ENCODE data around the gene IGSF8. TPM values are rescaled to one million over a fixed set of nuclear protein-coding genes. Genes with fewer than 3 reads are reported as not detected.

Gene IGSF8
- total and polyA plus RNA-seq, 2 donors = 12.5 to 28.1 TPM

GRCh38 chr1:160049101-160049500 is 49.3 kb downstream of the IGSF8 start:
- H3K4me3 ChIP-seq (ENCODE audit: low read depth, low read length) = no peak overlapping the region
- 85% methylated on average over 3 of the region's 3 CpGs for WGBS
- H3K27ac ChIP-seq (ENCODE audit: low read depth) = no peak overlapping the region
- H3K36me3 ChIP-seq (ENCODE audit: insufficient read depth) = no peaks in the 10 kb centered on the region
- no peak for DNase-seq (ENCODE audit: extremely low spot score)
- no peaks in the 10 kb centered on the region for H3K4me1 ChIP-seq (ENCODE audit: insufficient read depth)

- Histone ChIP-seq H3K4me3 (ENCODE audit: low read depth, low read length) (no peak overlapping the region), H3K36me3 (ENCODE audit: insufficient read depth) (no peaks in the 10 kb centered on the region), H3K27ac (ENCODE audit: low read depth) (no peak overlapping the region), H3K4me1 (ENCODE audit: insufficient read depth) (no peaks in the 10 kb centered on the region)
- no peak for DNase-seq (ENCODE audit: extremely low spot score)
Measured at GRCh38 chr1:160048335-160048734, 50.1 kb downstream of the IGSF8 start.

GRCh38 chr1:160047111-160047991 is 51.1 kb downstream of the IGSF8 start:
- H3K4me3 ChIP-seq (ENCODE audit: low read depth, low read length) = no peak overlapping the region
- H3K27ac ChIP-seq (ENCODE audit: low read depth) = no peak overlapping the region
- no peak for DNase-seq (ENCODE audit: extremely low spot score)
- 71% methylated on average over 9 of the region's 9 CpGs for WGBS
- no peaks in the 10 kb centered on the region for H3K4me1 ChIP-seq (ENCODE audit: insufficient read depth)
- H3K36me3 ChIP-seq (ENCODE audit: insufficient read depth) = no peaks in the 10 kb centered on the region

GRCh38 chr1:160046494-160047110 is 51.8 kb downstream of the IGSF8 start:
- WGBS = 4% methylated on average over 11 of the region's 11 CpGs
- DNase-seq (ENCODE audit: extremely low spot score) = no peak
- H3K27ac ChIP-seq (ENCODE audit: low read depth) = no peak overlapping the region
- no peaks in the 10 kb centered on the region for H3K4me1 ChIP-seq (ENCODE audit: insufficient read depth)
- H3K4me3 ChIP-seq (ENCODE audit: low read depth, low read length) = no peak overlapping the region
- no peaks in the 10 kb centered on the region for H3K36me3 ChIP-seq (ENCODE audit: insufficient read depth)

- WGBS = 68% methylated on average over 2 of the region's 2 CpGs
- no peak overlapping the region for H3K4me3 ChIP-seq (ENCODE audit: low read depth, low read length)
- H3K4me1 ChIP-seq (ENCODE audit: insufficient read depth) = no peaks in the 10 kb centered on the region
- no peaks in the 10 kb centered on the region for H3K36me3 ChIP-seq (ENCODE audit: insufficient read depth)
- no peak overlapping the region for H3K27ac ChIP-seq (ENCODE audit: low read depth)
- DNase-seq (ENCODE audit: extremely low spot score) = no peak
Measured at GRCh38 chr1:160045653-160046052, 52.8 kb downstream of the IGSF8 start.

GRCh38 chr1:160043543-160043942 is 54.9 kb downstream of the IGSF8 start:
- H3K27ac ChIP-seq (ENCODE audit: low read depth) = no peak overlapping the region
- H3K36me3 ChIP-seq (ENCODE audit: insufficient read depth) = no peaks in the 10 kb centered on the region
- no peak overlapping the region for H3K4me3 ChIP-seq (ENCODE audit: low read depth, low read length)
- no peaks in the 10 kb centered on the region for H3K4me1 ChIP-seq (ENCODE audit: insufficient read depth)
- no peak for DNase-seq (ENCODE audit: extremely low spot score)

Other genes with a start within 250 kb of the IGSF8 start
- gene VSIG8, start 236.0 kb downstream of the IGSF8 start, total RNA-seq = not detected
- 0.05 TPM for gene VSIG8, start 236.0 kb downstream of the IGSF8 start, polyA plus RNA-seq
- 0.48 TPM for gene CFAP45, start 198.5 kb downstream of the IGSF8 start, total RNA-seq
- gene CFAP45, start 198.5 kb downstream of the IGSF8 start, polyA plus RNA-seq = 1.0 TPM
- gene TAGLN2, start 173.1 kb downstream of the IGSF8 start, total RNA-seq = 106 TPM
- 318 TPM for gene TAGLN2, start 173.1 kb downstream of the IGSF8 start, polyA plus RNA-seq
- 1.7 TPM for gene IGSF9, start 153.0 kb downstream of the IGSF8 start, total RNA-seq
- 1.6 TPM for gene IGSF9, start 153.0 kb downstream of the IGSF8 start, polyA plus RNA-seq
- gene SLAMF9, start 144.4 kb downstream of the IGSF8 start, total RNA-seq = not detected
- gene SLAMF9, start 144.4 kb downstream of the IGSF8 start, polyA plus RNA-seq = not detected
- 6.2 TPM for gene PIGM, start 66.6 kb downstream of the IGSF8 start, total RNA-seq
- 4.6 TPM for gene PIGM, start 66.6 kb downstream of the IGSF8 start, polyA plus RNA-seq
- gene KCNJ10, start 28.5 kb downstream of the IGSF8 start, total RNA-seq = 0.26 TPM
- 0.06 TPM for gene KCNJ10, start 28.5 kb downstream of the IGSF8 start, polyA plus RNA-seq
- 0.26 TPM for gene KCNJ9, start 17.1 kb downstream of the IGSF8 start, total RNA-seq
- 0.04 TPM for gene KCNJ9, start 17.1 kb downstream of the IGSF8 start, polyA plus RNA-seq
- gene ATP1A2, start 17.1 kb upstream of the IGSF8 start, total RNA-seq = 13.2 TPM
- gene ATP1A2, start 17.1 kb upstream of the IGSF8 start, polyA plus RNA-seq = 41.5 TPM
- 8.3 TPM for gene ATP1A4, start 53.0 kb upstream of the IGSF8 start, total RNA-seq
- 6.2 TPM for gene ATP1A4, start 53.0 kb upstream of the IGSF8 start, polyA plus RNA-seq
- gene CASQ1, start 92.0 kb upstream of the IGSF8 start, total RNA-seq = 10.5 TPM
- gene CASQ1, start 92.0 kb upstream of the IGSF8 start, polyA plus RNA-seq = 4.5 TPM
- gene PEA15, start 106.8 kb upstream of the IGSF8 start, total RNA-seq = 51.9 TPM
- 328 TPM for gene PEA15, start 106.8 kb upstream of the IGSF8 start, polyA plus RNA-seq
- gene DCAF8, start 163.9 kb upstream of the IGSF8 start, total RNA-seq = 92.9 TPM
- gene DCAF8, start 163.9 kb upstream of the IGSF8 start, polyA plus RNA-seq = 123 TPM
- 46.7 TPM for gene PEX19, start 186.5 kb upstream of the IGSF8 start, total RNA-seq
- gene PEX19, start 186.5 kb upstream of the IGSF8 start, polyA plus RNA-seq = 55.0 TPM
- gene COPA, start 244.6 kb upstream of the IGSF8 start, total RNA-seq = 209 TPM
- 69.5 TPM for gene COPA, start 244.6 kb upstream of the IGSF8 start, polyA plus RNA-seq
- 45.4 TPM for gene NCSTN, start 244.8 kb upstream of the IGSF8 start, total RNA-seq
- 57.5 TPM for gene NCSTN, start 244.8 kb upstream of the IGSF8 start, polyA plus RNA-seq